Kidney tubule cell (primary cell): Measurements from ENCODE around the gene NPR1.
"Not testable (repeated sequence)": the region's sequence is repeated elsewhere in the genome, so short reads cannot be mapped to it uniquely, and the experiment has no call there.

ENCODE experiments used
- DNase-seq: peaks from one replicate; pipeline ENCODE4 v3.0.0-alpha.2; 2018; ENCODE audit warnings: low spot score

Gene NPR1

GRCh38 chr1:153649863-153650235 is 28.6 kb upstream of the NPR1 start:
- no peak for DNase-seq

GRCh38 chr1:153651771-153652170 is 26.7 kb upstream of the NPR1 start:
- no peak for DNase-seq

- DNase-seq: peak; percentile 91
Observed at GRCh38 chr1:153652805-153653500, 25.5 kb upstream of the NPR1 start.

GRCh38 chr1:153655333-153655732 is 23.2 kb upstream of the NPR1 start:
- no peak for DNase-seq

GRCh38 chr1:153658400-153659174 is 19.9 kb upstream of the NPR1 start, which contains the start of gene SNAPIN:
TSS of gene SNAPIN (plus strand) at chr1:153658703. CDS start at chr1:153658744, 41 bp downstream.
- peak; percentile 85 for DNase-seq

GRCh38 chr1:153659175-153659534 is 19.3 kb upstream of the NPR1 start:
- DNase-seq: no peak

- DNase-seq: no peak
Observed at GRCh38 chr1:153659656-153660055, 18.8 kb upstream of the NPR1 start.

GRCh38 chr1:153661111-153661708 is 17.3 kb upstream of the NPR1 start:
- no peak for DNase-seq

GRCh38 chr1:153662269-153662668 is 16.2 kb upstream of the NPR1 start:
- no peak for DNase-seq

- no peak for DNase-seq
Observed at GRCh38 chr1:153663211-153663610, 15.3 kb upstream of the NPR1 start.

GRCh38 chr1:153667439-153667838 is 11.0 kb upstream of the NPR1 start:
- DNase-seq: no peak

- not testable (repeated sequence) for DNase-seq
Observed at GRCh38 chr1:153668672-153669071, 9.8 kb upstream of the NPR1 start.

GRCh38 chr1:153669606-153670005 is 8.9 kb upstream of the NPR1 start:
- DNase-seq: no peak

GRCh38 chr1:153670257-153670858 is 8.1 kb upstream of the NPR1 start:
- DNase-seq: no peak

GRCh38 chr1:153670859-153671627 is 7.4 kb upstream of the NPR1 start, which contains the start of gene ILF2:
TSS of gene ILF2 (minus strand) at chr1:153670993. CDS start at chr1:153670922, 71 bp downstream.
- peak; percentile 100 for DNase-seq

GRCh38 chr1:153671628-153672353 is 6.7 kb upstream of the NPR1 start:
- not testable (repeated sequence) for DNase-seq

GRCh38 chr1:153673511-153673910 is 5.0 kb upstream of the NPR1 start:
- DNase-seq: no peak

- DNase-seq: peak; percentile 49
Observed at GRCh38 chr1:153677718-153678518, 570 bp upstream of the NPR1 start.

- no peak for DNase-seq
Observed at GRCh38 chr1:153679337-153680119, 1.0 kb downstream of the NPR1 start.

GRCh38 chr1:153680120-153680403 is 1.6 kb downstream of the NPR1 start:
- DNase-seq: no peak
